HG02610 (cell line): ENCODE measurements around the gene WIPF1.
"Not testable (repeated sequence)": the region's sequence is repeated elsewhere in the genome, so short reads cannot be mapped to it uniquely, and the experiment has no call there.

Source experiments
- ATAC-seq: cut with Tn5 transposase; IDR thresholded peaks from one replicate; pipeline ENCODE4 v1.9.1; 2021; ENCODE audit warnings: mild to moderate bottlenecking, moderate library complexity; ENCODE audit not compliant: unreplicated experiment

Gene WIPF1

GRCh38 chr2:174575124-174575776, 22.4 kb downstream of the WIPF1 start:
- ATAC-seq = no peak

- ATAC-seq = no peak
Observed at GRCh38 chr2:174574657-174575056, 22.9 kb downstream of the WIPF1 start.

- no peak for ATAC-seq
Observed at GRCh38 chr2:174573621-174574081, 24.0 kb downstream of the WIPF1 start.

GRCh38 chr2:174572556-174572955, 25.0 kb downstream of the WIPF1 start:
- no peak for ATAC-seq

- ATAC-seq = no peak
Observed at GRCh38 chr2:174571669-174572323, 25.8 kb downstream of the WIPF1 start.

GRCh38 chr2:174570318-174570958, 27.2 kb downstream of the WIPF1 start:
- no peak for ATAC-seq

GRCh38 chr2:174569678-174570077, 27.9 kb downstream of the WIPF1 start:
- no peak for ATAC-seq

GRCh38 chr2:174568425-174568824, 29.2 kb downstream of the WIPF1 start:
- peak; percentile 54 for ATAC-seq

- no peak for ATAC-seq
Observed at GRCh38 chr2:174566871-174567270, 30.7 kb downstream of the WIPF1 start.

- no peak for ATAC-seq
Observed at GRCh38 chr2:174563530-174564282, 33.9 kb downstream of the WIPF1 start.

GRCh38 chr2:174561972-174562370, 35.6 kb downstream of the WIPF1 start:
- no peak for ATAC-seq

- no peak for ATAC-seq
Observed at GRCh38 chr2:174561283-174561971, 36.2 kb downstream of the WIPF1 start.

- ATAC-seq = no peak
Observed at GRCh38 chr2:174560737-174561136, 36.9 kb downstream of the WIPF1 start.

- no peak for ATAC-seq
Observed at GRCh38 chr2:174555998-174556397, 41.6 kb downstream of the WIPF1 start.

GRCh38 chr2:174554529-174555150, 43.0 kb downstream of the WIPF1 start:
- no peak for ATAC-seq

- peak; percentile 77 for ATAC-seq
Observed at GRCh38 chr2:174553811-174554493, 43.7 kb downstream of the WIPF1 start.

- no peak for ATAC-seq
Observed at GRCh38 chr2:174552880-174553279, 44.7 kb downstream of the WIPF1 start.

GRCh38 chr2:174551697-174552096, 45.9 kb downstream of the WIPF1 start:
- ATAC-seq = no peak

- not testable (repeated sequence) for ATAC-seq
Observed at GRCh38 chr2:174548646-174549045, 49.0 kb downstream of the WIPF1 start.

- not testable (repeated sequence) for ATAC-seq
Observed at GRCh38 chr2:174548021-174548420, 49.6 kb downstream of the WIPF1 start.
